ENCODE measurements around the gene CHTOP. TPM values are rescaled to one million over a fixed set of nuclear protein-coding genes. Genes with fewer than 3 reads are reported as not detected.

CHTOP gene
- total and polyA plus RNA-seq, 8 donors = 27.9 to 87.4 (median 35.7) TPM

- DNase-seq (peak in 2 of 6 donors; percentile 52 to 62), FAIRE-seq (no peak), ATAC-seq (peak in 3 of 4 donors; percentile 6 to 55 (median 32))
- Histone ChIP-seq H3K4me1 (no peaks in the 10 kb centered on the region), H3K9me3 (no peaks in the 10 kb centered on the region), H3K27me3 (no peaks in the 10 kb centered on the region), H3K27ac (peak overlapping the region in 2 of 4 donors; percentile 46 to 73), H3K4me3 (peak overlapping the region in 1 of 4 donors; percentile 18), H3K36me3 (peaks cover 0 to 11% (median 0%) of the 10 kb centered on the region in 3 donors)
- TF ChIP-seq CTCF (IDR thresholded peaks at IDR 0.05) = no peak
- 72 to 76% methylated on average over 19 of the region's 19 CpGs for WGBS, 2 donors
- intact Hi-C loops (cut with DNase I) = no loop called here
Measured at GRCh38 chr1:153608742-153609584, 24.9 kb upstream of the CHTOP start.

- DNase-seq (no peak), FAIRE-seq (no peak), ATAC-seq (no peak)
- no peak overlapping the region for H3K4me3 ChIP-seq
- peak overlapping the region in 2 of 4 donors; percentile 46 to 73 for H3K27ac ChIP-seq
- H3K9me3 ChIP-seq = no peaks in the 10 kb centered on the region
- intact Hi-C loops (cut with DNase I) = no loop called here
- H3K27me3 ChIP-seq = no peaks in the 10 kb centered on the region
- no peak for TF ChIP-seq CTCF (IDR thresholded peaks at IDR 0.05)
- peaks cover 0 to 11% (median 0%) of the 10 kb centered on the region in 3 donors for H3K36me3 ChIP-seq
- H3K4me1 ChIP-seq = no peaks in the 10 kb centered on the region
- WGBS, 2 donors = 57 to 64% methylated on average over 6 of the region's 6 CpGs
Measured at GRCh38 chr1:153609585-153609907, 24.3 kb upstream of the CHTOP start.

- no peak for FAIRE-seq
- no peak for DNase-seq
- Histone ChIP-seq H3K9me3 (no peaks in the 10 kb centered on the region), H3K4me1 (no peaks in the 10 kb centered on the region), H3K27me3 (no peaks in the 10 kb centered on the region), H3K36me3 (peaks cover 0 to 11% (median 0%) of the 10 kb centered on the region in 3 donors), H3K27ac (peak overlapping the region in 1 of 4 donors; percentile 73), H3K4me3 (no peak overlapping the region)
- WGBS, 2 donors = 66 to 89% methylated on average over 4 of the region's 4 CpGs
- intact Hi-C loops (cut with DNase I) = no loop called here
- ATAC-seq = no peak
- no peak for TF ChIP-seq CTCF (IDR thresholded peaks at IDR 0.05)
Measured at GRCh38 chr1:153610334-153610733, 23.5 kb upstream of the CHTOP start.

GRCh38 chr1:153610811-153611301 is 23.0 kb upstream of the CHTOP start:
- Histone ChIP-seq H3K4me3 (no peak overlapping the region), H3K36me3 (peaks cover 0 to 11% (median 0%) of the 10 kb centered on the region in 3 donors), H3K9me3 (no peaks in the 10 kb centered on the region), H3K27me3 (no peaks in the 10 kb centered on the region), H3K27ac (no peak overlapping the region), H3K4me1 (no peaks in the 10 kb centered on the region)
- ATAC-seq (no peak), FAIRE-seq (no peak), DNase-seq (peak in 1 of 6 donors; percentile 14)
- 84 to 89% methylated on average over 7 of the region's 7 CpGs for WGBS, 2 donors
- TF ChIP-seq CTCF (IDR thresholded peaks at IDR 0.05) = no peak
- intact Hi-C loops (cut with DNase I) = no loop called here

GRCh38 chr1:153611356-153611755 is 22.5 kb upstream of the CHTOP start:
- no peak for FAIRE-seq

More at GRCh38 chr1:153611356-153611755, 22.5 kb upstream of the CHTOP start:
- no peak overlapping the region for H3K4me3 ChIP-seq
- no peak for ATAC-seq
- no peak for DNase-seq
- H3K9me3 ChIP-seq = no peaks in the 10 kb centered on the region
- intact Hi-C loops (cut with DNase I) = no loop called here
- H3K4me1 ChIP-seq = peaks cover 0 to 2% (median 0%) of the 10 kb centered on the region in 3 donors
- no peak overlapping the region for H3K27ac ChIP-seq
- no peaks in the 10 kb centered on the region for H3K27me3 ChIP-seq
- WGBS, 2 donors = 65 to 83% methylated on average over 1 of the region's 1 CpG
- TF ChIP-seq CTCF (IDR thresholded peaks at IDR 0.05) = no peak
- peaks cover 0 to 11% (median 0%) of the 10 kb centered on the region in 3 donors for H3K36me3 ChIP-seq
